Endothelial cell (in vitro differentiated cells): ENCODE results near the gene ZNF175. TPM values are rescaled to one million over a fixed set of nuclear protein-coding genes. Genes with fewer than 3 reads are reported as not detected.

Experiments used
- DNase-seq: peaks from one replicate; pipeline ENCODE4 v3.0.0; 2021; ENCODE audit warnings: low spot score
- H3K27ac Mint-ChIP-seq: one replicate; pipeline ENCODE4 v1.8.0; 2021; ENCODE audit warnings: mixed read lengths, inconsistent platforms; ENCODE audit not compliant: unreplicated experiment
- H3K27me3 Mint-ChIP-seq: one replicate; pipeline ENCODE4 v1.8.0; 2021; ENCODE audit warnings: mild to moderate bottlenecking, moderate library complexity, mixed read lengths, inconsistent platforms; ENCODE audit not compliant: unreplicated experiment
- H3K36me3 Mint-ChIP-seq: one replicate; pipeline ENCODE4 v1.8.0; 2021; ENCODE audit warnings: mild to moderate bottlenecking, low read depth, mixed read lengths, inconsistent platforms; ENCODE audit not compliant: unreplicated experiment
- H3K4me1 Mint-ChIP-seq: one replicate; pipeline ENCODE4 v1.8.0; 2021; ENCODE audit warnings: mild to moderate bottlenecking, mixed read lengths, inconsistent platforms; ENCODE audit not compliant: unreplicated experiment
- H3K4me3 Mint-ChIP-seq: one replicate; pipeline ENCODE4 v1.8.0; 2021; ENCODE audit warnings: mild to moderate bottlenecking, mixed read lengths, inconsistent platforms; ENCODE audit not compliant: unreplicated experiment
- H3K9me3 Mint-ChIP-seq: one replicate; pipeline ENCODE4 v1.8.0; 2021; ENCODE audit warnings: mixed read lengths, inconsistent platforms; ENCODE audit not compliant: unreplicated experiment
- CTCF ChIP-seq: fragments of 200-600 bp; sonication (generic); IDR thresholded peaks from one replicate; pipeline ENCODE4 v1.5.0; 2021; ENCODE audit warnings: antibody characterized with exemption; ENCODE audit not compliant: unreplicated experiment
- total RNA-seq: library from RNA; stranded (reverse); fragmentation: NEBNext Ultra II Directional; extraction: Animal tissue kit (Norgen Biotek cat#: 25700); gene quantifications from one replicate; pipeline ENCODE4 v1.2.1, GENCODE V29; 2021; ENCODE audit not compliant: unreplicated experiment

ZNF175 gene
- total RNA-seq, 1 donor from 2014 or later = 18.3 TPM

- peaks cover 6% of the 10 kb centered on the region for H3K36me3 Mint-ChIP-seq
- H3K4me1 Mint-ChIP-seq = no peaks in the 10 kb centered on the region
- peaks cover 5% of the 10 kb centered on the region for H3K9me3 Mint-ChIP-seq
- no peak overlapping the region for H3K27ac Mint-ChIP-seq
- no peak for TF ChIP-seq CTCF
- no peak overlapping the region for H3K4me3 Mint-ChIP-seq
- DNase-seq = no peak
- H3K27me3 Mint-ChIP-seq = peaks cover 2% of the 10 kb centered on the region
Measured at GRCh38 chr19:51641648-51642047, 70.6 kb downstream of the ZNF175 start.

Other genes starting within 250 kb of the ZNF175 start
- 5.9 TPM for gene VSIG10L, start 229.1 kb upstream of the ZNF175 start, total RNA-seq
- gene ETFB, start 204.9 kb upstream of the ZNF175 start, total RNA-seq = 55.1 TPM
- not detected for gene CLDND2, start 202.3 kb upstream of the ZNF175 start, total RNA-seq
- gene NKG7, start 198.6 kb upstream of the ZNF175 start, total RNA-seq = not detected
- gene LIM2, start 183.3 kb upstream of the ZNF175 start, total RNA-seq = not detected
- 0.21 TPM for gene C19orf84, start 180.7 kb upstream of the ZNF175 start, total RNA-seq
- not detected for gene SIGLEC10, start 153.6 kb upstream of the ZNF175 start, total RNA-seq
- not detected for gene SIGLEC8, start 112.8 kb upstream of the ZNF175 start, total RNA-seq
- not detected for gene CEACAM18, start 92.7 kb upstream of the ZNF175 start, total RNA-seq
- gene SIGLEC12, start 69.5 kb upstream of the ZNF175 start, total RNA-seq = not detected
- not detected for gene SIGLEC6, start 39.6 kb upstream of the ZNF175 start, total RNA-seq
- gene SIGLEC5, start 59.1 kb downstream of the ZNF175 start, total RNA-seq = not detected
- gene SIGLEC14, start 75.5 kb downstream of the ZNF175 start, total RNA-seq = 0.21 TPM
- 12.9 TPM for gene SPACA6, start 122.0 kb downstream of the ZNF175 start, total RNA-seq
- not detected for gene HAS1, start 152.7 kb downstream of the ZNF175 start, total RNA-seq
- 0.67 TPM for gene FPR1, start 180.6 kb downstream of the ZNF175 start, total RNA-seq
- gene FPR2, start 189.9 kb downstream of the ZNF175 start, total RNA-seq = 0.74 TPM
- not detected for gene FPR3, start 223.9 kb downstream of the ZNF175 start, total RNA-seq